ENCODE data around the gene GPR42.
"Not testable (repeated sequence)": the region's sequence is repeated elsewhere in the genome, so short reads cannot be mapped to it uniquely, and the experiment has no call there.

DNA sequence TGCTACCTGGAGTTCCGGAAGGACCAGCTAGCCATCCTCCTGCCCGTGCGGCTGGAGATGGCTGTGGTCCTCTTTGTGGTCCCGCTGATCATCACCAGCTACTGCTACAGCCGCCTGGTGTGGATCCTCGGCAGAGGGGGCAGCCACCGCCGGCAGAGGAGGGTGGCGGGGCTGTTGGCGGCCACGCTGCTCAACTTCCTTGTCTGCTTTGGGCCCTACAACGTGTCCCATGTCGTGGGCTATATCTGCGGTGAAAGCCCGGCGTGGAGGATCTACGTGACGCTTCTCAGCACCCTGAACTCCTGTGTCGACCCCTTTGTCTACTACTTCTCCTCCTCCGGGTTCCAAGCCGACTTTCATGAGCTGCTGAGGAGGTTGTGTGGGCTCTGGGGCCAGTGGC, 11.5 kb upstream of the GPR42 start:
- TF ChIP-seq NFXL1 (IDR thresholded peaks at IDR 0.05; ENCODE audit: borderline replicate concordance); POLR2A (IDR thresholded peaks at IDR 0.05; ENCODE audit: low read depth, low read length); RAD21 (IDR thresholded peaks at IDR 0.05; ENCODE audit: insufficient read depth, low read depth, low read length); CHD4 (IDR thresholded peaks at IDR 0.05); RAD51 (IDR thresholded peaks at IDR 0.05); ESRRA (IDR thresholded peaks at IDR 0.05; ENCODE audit: low read length); TAF1 (IDR thresholded peaks at IDR 0.05; ENCODE audit: borderline replicate concordance, low read depth, low read length); YBX1 (IDR thresholded peaks at IDR 0.05); EGR1 (IDR thresholded peaks at IDR 0.05; ENCODE audit: borderline replicate concordance in 1 of 2, low read depth in 2 of 2, low read length in 2 of 2): not testable (repeated sequence)
- TF ChIP-seq, protein P1, sequence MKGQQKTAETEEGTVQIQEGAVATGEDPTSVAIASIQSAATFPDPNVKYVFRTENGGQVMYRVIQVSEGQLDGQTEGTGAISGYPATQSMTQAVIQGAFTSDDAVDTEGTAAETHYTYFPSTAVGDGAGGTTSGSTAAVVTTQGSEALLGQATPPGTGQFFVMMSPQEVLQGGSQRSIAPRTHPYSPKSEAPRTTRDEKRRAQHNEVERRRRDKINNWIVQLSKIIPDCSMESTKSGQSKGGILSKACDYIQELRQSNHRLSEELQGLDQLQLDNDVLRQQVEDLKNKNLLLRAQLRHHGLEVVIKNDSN (IDR thresholded peaks at IDR 0.05; ENCODE audit: borderline replicate concordance, extremely low read length, insufficient read depth, low read depth, low read length) = not testable (repeated sequence)
- TF ChIP-seq, protein P2, sequence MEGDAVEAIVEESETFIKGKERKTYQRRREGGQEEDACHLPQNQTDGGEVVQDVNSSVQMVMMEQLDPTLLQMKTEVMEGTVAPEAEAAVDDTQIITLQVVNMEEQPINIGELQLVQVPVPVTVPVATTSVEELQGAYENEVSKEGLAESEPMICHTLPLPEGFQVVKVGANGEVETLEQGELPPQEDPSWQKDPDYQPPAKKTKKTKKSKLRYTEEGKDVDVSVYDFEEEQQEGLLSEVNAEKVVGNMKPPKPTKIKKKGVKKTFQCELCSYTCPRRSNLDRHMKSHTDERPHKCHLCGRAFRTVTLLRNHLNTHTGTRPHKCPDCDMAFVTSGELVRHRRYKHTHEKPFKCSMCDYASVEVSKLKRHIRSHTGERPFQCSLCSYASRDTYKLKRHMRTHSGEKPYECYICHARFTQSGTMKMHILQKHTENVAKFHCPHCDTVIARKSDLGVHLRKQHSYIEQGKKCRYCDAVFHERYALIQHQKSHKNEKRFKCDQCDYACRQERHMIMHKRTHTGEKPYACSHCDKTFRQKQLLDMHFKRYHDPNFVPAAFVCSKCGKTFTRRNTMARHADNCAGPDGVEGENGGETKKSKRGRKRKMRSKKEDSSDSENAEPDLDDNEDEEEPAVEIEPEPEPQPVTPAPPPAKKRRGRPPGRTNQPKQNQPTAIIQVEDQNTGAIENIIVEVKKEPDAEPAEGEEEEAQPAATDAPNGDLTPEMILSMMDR (IDR thresholded peaks at IDR 0.05 in 2 of 3, conservative IDR thresholded peaks at IDR 0.05 in 1 of 3; ENCODE audit: control insufficient read depth in 2 of 3, extremely low read depth in 1 of 3, insufficient read depth in 1 of 3, low read depth in 3 of 3, low read length in 3 of 3) = not testable (repeated sequence)
- TF ChIP-seq, protein P3, sequence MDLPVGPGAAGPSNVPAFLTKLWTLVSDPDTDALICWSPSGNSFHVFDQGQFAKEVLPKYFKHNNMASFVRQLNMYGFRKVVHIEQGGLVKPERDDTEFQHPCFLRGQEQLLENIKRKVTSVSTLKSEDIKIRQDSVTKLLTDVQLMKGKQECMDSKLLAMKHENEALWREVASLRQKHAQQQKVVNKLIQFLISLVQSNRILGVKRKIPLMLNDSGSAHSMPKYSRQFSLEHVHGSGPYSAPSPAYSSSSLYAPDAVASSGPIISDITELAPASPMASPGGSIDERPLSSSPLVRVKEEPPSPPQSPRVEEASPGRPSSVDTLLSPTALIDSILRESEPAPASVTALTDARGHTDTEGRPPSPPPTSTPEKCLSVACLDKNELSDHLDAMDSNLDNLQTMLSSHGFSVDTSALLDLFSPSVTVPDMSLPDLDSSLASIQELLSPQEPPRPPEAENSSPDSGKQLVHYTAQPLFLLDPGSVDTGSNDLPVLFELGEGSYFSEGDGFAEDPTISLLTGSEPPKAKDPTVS (IDR thresholded peaks at IDR 0.05; ENCODE audit: low read depth, low read length) = not testable (repeated sequence)
- TF ChIP-seq, protein P4, sequence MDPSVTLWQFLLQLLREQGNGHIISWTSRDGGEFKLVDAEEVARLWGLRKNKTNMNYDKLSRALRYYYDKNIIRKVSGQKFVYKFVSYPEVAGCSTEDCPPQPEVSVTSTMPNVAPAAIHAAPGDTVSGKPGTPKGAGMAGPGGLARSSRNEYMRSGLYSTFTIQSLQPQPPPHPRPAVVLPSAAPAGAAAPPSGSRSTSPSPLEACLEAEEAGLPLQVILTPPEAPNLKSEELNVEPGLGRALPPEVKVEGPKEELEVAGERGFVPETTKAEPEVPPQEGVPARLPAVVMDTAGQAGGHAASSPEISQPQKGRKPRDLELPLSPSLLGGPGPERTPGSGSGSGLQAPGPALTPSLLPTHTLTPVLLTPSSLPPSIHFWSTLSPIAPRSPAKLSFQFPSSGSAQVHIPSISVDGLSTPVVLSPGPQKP (IDR thresholded peaks at IDR 0.05; ENCODE audit: low read depth, low read length) = not testable (repeated sequence)
- TF ChIP-seq, protein P5, sequence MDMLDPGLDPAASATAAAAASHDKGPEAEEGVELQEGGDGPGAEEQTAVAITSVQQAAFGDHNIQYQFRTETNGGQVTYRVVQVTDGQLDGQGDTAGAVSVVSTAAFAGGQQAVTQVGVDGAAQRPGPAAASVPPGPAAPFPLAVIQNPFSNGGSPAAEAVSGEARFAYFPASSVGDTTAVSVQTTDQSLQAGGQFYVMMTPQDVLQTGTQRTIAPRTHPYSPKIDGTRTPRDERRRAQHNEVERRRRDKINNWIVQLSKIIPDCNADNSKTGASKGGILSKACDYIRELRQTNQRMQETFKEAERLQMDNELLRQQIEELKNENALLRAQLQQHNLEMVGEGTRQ (IDR thresholded peaks at IDR 0.05; ENCODE audit: borderline replicate concordance, low read depth, low read length) = not testable (repeated sequence)

Measured in GM12878 (cell line).